Choroid plexus epithelial cell (primary cell): ENCODE data around the gene ATXN1.

Source experiments
- DNase-seq: peaks from one replicate; pipeline ENCODE4 v3.0.0-alpha.2; 2010; ENCODE audit warnings: low read depth
- H3K4me3 ChIP-seq: 2 replicates; pipeline ENCODE4 v1.5.1; 2011; ENCODE audit warnings: low read depth, mild to moderate bottlenecking, control low read depth, low read length, moderate library complexity
- CTCF ChIP-seq: conservative IDR thresholded peaks from 2 replicates; pipeline ENCODE4 v1.5.1; 2011; ENCODE audit warnings: low read depth, mild to moderate bottlenecking, control low read depth, inconsistent platforms, low read length, moderate library complexity

The ATXN1 gene

GRCh38 chr6:16371401-16371800 lies 389.9 kb downstream of the ATXN1 start:
- no peak for DNase-seq
- no peak overlapping the region for H3K4me3 ChIP-seq
- no peak for TF ChIP-seq CTCF

GRCh38 chr6:16370943-16371342 lies 390.3 kb downstream of the ATXN1 start:
- TF ChIP-seq CTCF = no peak
- no peak for DNase-seq
- no peak overlapping the region for H3K4me3 ChIP-seq

- no peak for TF ChIP-seq CTCF
Observed at GRCh38 chr6:16369989-16370388, 391.3 kb downstream of the ATXN1 start.

GRCh38 chr6:16369140-16369745 lies 392.0 kb downstream of the ATXN1 start:
- no peak for TF ChIP-seq CTCF

More at GRCh38 chr6:16369989-16370388, 391.3 kb downstream of the ATXN1 start:
- no peak overlapping the region for H3K4me3 ChIP-seq
- no peak for DNase-seq

GRCh38 chr6:16367571-16367970 lies 393.7 kb downstream of the ATXN1 start:
- DNase-seq = no peak
- no peak for TF ChIP-seq CTCF
- no peak overlapping the region for H3K4me3 ChIP-seq

More at GRCh38 chr6:16369140-16369745, 392.0 kb downstream of the ATXN1 start:
- no peak overlapping the region for H3K4me3 ChIP-seq
- DNase-seq = no peak

GRCh38 chr6:16363749-16364148 lies 397.5 kb downstream of the ATXN1 start:
- no peak for TF ChIP-seq CTCF

More at GRCh38 chr6:16363749-16364148, 397.5 kb downstream of the ATXN1 start:
- H3K4me3 ChIP-seq = no peak overlapping the region
- DNase-seq = no peak
